Right kidney (tissue), 1 donor: ENCODE results near the gene APBA2.

Experiments used
- DNase-seq: peaks from one replicate; pipeline ENCODE4 v3.0.0-alpha.2; 2016

The APBA2 gene

GRCh38 chr15:28959326-28959725 is 73.6 kb downstream of the APBA2 start:
- no peak for DNase-seq

- no peak for DNase-seq
Measured at GRCh38 chr15:28960979-28961378, 75.2 kb downstream of the APBA2 start.

- DNase-seq, result no peak
Measured at GRCh38 chr15:28961391-28961790, 75.6 kb downstream of the APBA2 start.

- no peak for DNase-seq
Measured at GRCh38 chr15:28962851-28963710, 77.3 kb downstream of the APBA2 start.

GRCh38 chr15:28963711-28964081 is 77.9 kb downstream of the APBA2 start:
- no peak for DNase-seq

- no peak for DNase-seq
Measured at GRCh38 chr15:28964098-28964497, 78.3 kb downstream of the APBA2 start.

- DNase-seq, result no peak
Measured at GRCh38 chr15:28967066-28967465, 81.3 kb downstream of the APBA2 start.

- DNase-seq, result no peak
Measured at GRCh38 chr15:28967990-28968389, 82.2 kb downstream of the APBA2 start.

- DNase-seq, result no peak
Measured at GRCh38 chr15:28969511-28970085, 83.8 kb downstream of the APBA2 start.

GRCh38 chr15:28974142-28974541 is 88.4 kb downstream of the APBA2 start:
- DNase-seq, result no peak

GRCh38 chr15:28975766-28976179 is 90.0 kb downstream of the APBA2 start:
- peak; percentile 46 for DNase-seq

GRCh38 chr15:28977377-28978010 is 91.7 kb downstream of the APBA2 start:
- no peak for DNase-seq

- no peak for DNase-seq
Measured at GRCh38 chr15:28978011-28978378, 92.2 kb downstream of the APBA2 start.

GRCh38 chr15:28978661-28979060 is 92.9 kb downstream of the APBA2 start:
- DNase-seq, result no peak

GRCh38 chr15:28979208-28979841 is 93.6 kb downstream of the APBA2 start:
- DNase-seq, result no peak

GRCh38 chr15:28980709-28981350 is 95.1 kb downstream of the APBA2 start:
- DNase-seq, result no peak

- no peak for DNase-seq
Measured at GRCh38 chr15:28981351-28981720, 95.6 kb downstream of the APBA2 start.

GRCh38 chr15:28981921-28982320 is 96.1 kb downstream of the APBA2 start:
- DNase-seq, result no peak

- DNase-seq, result no peak
Measured at GRCh38 chr15:28982886-28983285, 97.1 kb downstream of the APBA2 start.

- DNase-seq, result no peak
Measured at GRCh38 chr15:28983432-28984311, 97.9 kb downstream of the APBA2 start.
